Ishikawa (cell line): ENCODE data around the gene BID.

ENCODE experiments used
- CEBPB ChIP-seq: IDR thresholded peaks from 2 replicates; pipeline ENCODE4 v1.6.1; 2012
- CREB1 ChIP-seq: IDR thresholded peaks from 2 replicates; pipeline ENCODE4 v1.6.1; 2012; ENCODE audit warnings: low read depth
- EGR1 ChIP-seq: IDR thresholded peaks from 2 replicates; pipeline ENCODE4 v1.6.1; 2012
- EP300 ChIP-seq: IDR thresholded peaks from 2 replicates; pipeline ENCODE4 v1.6.1; 2012; ENCODE audit warnings: borderline replicate concordance
- FOXM1 ChIP-seq: IDR thresholded peaks from 2 replicates; pipeline ENCODE4 v1.6.1; 2012; ENCODE audit warnings: low read depth, borderline replicate concordance
- MAX ChIP-seq: IDR thresholded peaks from 2 replicates; pipeline ENCODE4 v1.6.1; 2012
- NFIC ChIP-seq: IDR thresholded peaks from 2 replicates; pipeline ENCODE4 v1.6.1; 2012
- RAD21 ChIP-seq: IDR thresholded peaks from 2 replicates; pipeline ENCODE4 v1.6.1; 2012; ENCODE audit warnings: low read depth
- REST ChIP-seq: IDR thresholded peaks from 2 replicates; pipeline ENCODE4 v1.6.1; 2012; ENCODE audit warnings: low read depth, mild to moderate bottlenecking
- TAF1 ChIP-seq: IDR thresholded peaks from 2 replicates; pipeline ENCODE4 v1.6.1; 2012; ENCODE audit warnings: low read depth, mild to moderate bottlenecking
- TCF12 ChIP-seq: IDR thresholded peaks from 2 replicates; pipeline ENCODE4 v1.6.1; 2012; ENCODE audit warnings: low read depth
- TEAD4 ChIP-seq: IDR thresholded peaks from 2 replicates; pipeline ENCODE4 v1.6.1; 2012
- USF1 ChIP-seq: IDR thresholded peaks from 2 replicates; pipeline ENCODE4 v1.6.1; 2012
- YY1 ChIP-seq: IDR thresholded peaks from 2 replicates; pipeline ENCODE4 v1.6.1; 2012; ENCODE audit warnings: low read depth
- ZBTB7A ChIP-seq: IDR thresholded peaks from 2 replicates; pipeline ENCODE4 v1.6.1; 2012; ENCODE audit warnings: low read depth

Gene BID

GRCh38 chr22:17774206-17774925, at the start of gene BID:
Gene BID, minus strand, starts transcription at chr22:17774469. Its CDS starts 24,353 bp downstream, at chr22:17750116.
- no peak for TF ChIP-seq TCF12
- TF ChIP-seq CEBPB: no peak
- no peak for TF ChIP-seq TEAD4
- TF ChIP-seq RAD21: no peak
- TF ChIP-seq ZBTB7A: no peak; the same call in 1 of the 2 replicates
- no peak for TF ChIP-seq YY1
- TF ChIP-seq USF1: no peak
- TF ChIP-seq TAF1: no peak
- TF ChIP-seq CREB1: no peak

GRCh38 chr22:17823964-17824363, 49.7 kb upstream of the BID start:
- TF ChIP-seq YY1 (no peak), RAD21 (no peak), ZBTB7A (no peak), FOXM1 (no peak), TCF12 (no peak), REST (no peak), CEBPB (no peak), TEAD4 (no peak)

GRCh38 chr22:17823226-17823625, 49.0 kb upstream of the BID start:
- TF ChIP-seq CREB1 (no peak), RAD21 (no peak), EP300 (no peak), NFIC (no peak), CEBPB (no peak)

- no peak for TF ChIP-seq TCF12
- no peak for TF ChIP-seq REST
- TF ChIP-seq TEAD4: no peak
- no peak for TF ChIP-seq MAX
- TF ChIP-seq FOXM1: no peak
- no peak for TF ChIP-seq EGR1
- no peak for TF ChIP-seq CREB1
- TF ChIP-seq TAF1: no peak
- TF ChIP-seq NFIC: no peak
- no peak for TF ChIP-seq EP300
- TF ChIP-seq ZBTB7A: no peak
- TF ChIP-seq CEBPB: no peak
- TF ChIP-seq USF1: no peak
- TF ChIP-seq RAD21: no peak
- no peak for TF ChIP-seq YY1
These were observed 47.8 kb upstream of the BID start for GRCh38 chr22:17822087-17822486.

GRCh38 chr22:17820879-17821439, 46.7 kb upstream of the BID start:
- TF ChIP-seq FOXM1 (no peak), TAF1 (no peak), YY1 (no peak), EP300 (no peak), CEBPB (no peak), ZBTB7A (no peak), EGR1 (no peak), MAX (no peak)

GRCh38 chr22:17818649-17819048, 44.4 kb upstream of the BID start:
- TF ChIP-seq EGR1: no peak
